Mucosa of rectum (tissue), 2 donors: ENCODE results near the gene OXER1.
A peak's percentile ranks its signal among the peaks of the same experiment; 100 is the strongest.

Experiments used
- H3K27ac ChIP-seq, 2 donors: one replicate each; pipeline ENCODE4 v1.7.0; 2013; ENCODE audit warnings: inconsistent platforms in 2 of 2, low read depth in 2 of 2, low read length in 2 of 2
- H3K27me3 ChIP-seq, 2 donors: one replicate each; pipeline ENCODE4 v1.7.0; 2013; ENCODE audit warnings: low read length in 2 of 2; ENCODE audit not compliant: control insufficient read depth in 2 of 2, insufficient read depth in 2 of 2
- H3K36me3 ChIP-seq, 2 donors: one replicate each; pipeline ENCODE4 v1.7.0; 2013; ENCODE audit warnings: low read length in 2 of 2; ENCODE audit not compliant: control insufficient read depth in 2 of 2, insufficient read depth in 2 of 2
- H3K4me1 ChIP-seq, 2 donors: one replicate each; pipeline ENCODE4 v1.7.0; 2013; ENCODE audit warnings: low read length in 2 of 2, mild to moderate bottlenecking in 1 of 2; ENCODE audit not compliant: control insufficient read depth in 2 of 2, insufficient read depth in 2 of 2
- H3K4me3 ChIP-seq, 2 donors: one replicate each; pipeline ENCODE4 v1.7.0; 2013; ENCODE audit warnings: low read length in 2 of 2
- H3K9ac ChIP-seq, 2 donors: one replicate each; pipeline ENCODE4 v1.7.0; 2013; ENCODE audit warnings: low read length in 2 of 2, low read depth in 1 of 2, mild to moderate bottlenecking in 1 of 2
- H3K9me3 ChIP-seq, 2 donors: one replicate each; pipeline ENCODE4 v1.7.0; 2013; ENCODE audit warnings: low read length in 2 of 2; ENCODE audit not compliant: control insufficient read depth in 2 of 2
- donor health status: healthy.
- donor health status: Normal muscosa, but diverticular disease.

OXER1 gene, protein sequence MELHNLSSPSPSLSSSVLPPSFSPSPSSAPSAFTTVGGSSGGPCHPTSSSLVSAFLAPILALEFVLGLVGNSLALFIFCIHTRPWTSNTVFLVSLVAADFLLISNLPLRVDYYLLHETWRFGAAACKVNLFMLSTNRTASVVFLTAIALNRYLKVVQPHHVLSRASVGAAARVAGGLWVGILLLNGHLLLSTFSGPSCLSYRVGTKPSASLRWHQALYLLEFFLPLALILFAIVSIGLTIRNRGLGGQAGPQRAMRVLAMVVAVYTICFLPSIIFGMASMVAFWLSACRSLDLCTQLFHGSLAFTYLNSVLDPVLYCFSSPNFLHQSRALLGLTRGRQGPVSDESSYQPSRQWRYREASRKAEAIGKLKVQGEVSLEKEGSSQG

DNA sequence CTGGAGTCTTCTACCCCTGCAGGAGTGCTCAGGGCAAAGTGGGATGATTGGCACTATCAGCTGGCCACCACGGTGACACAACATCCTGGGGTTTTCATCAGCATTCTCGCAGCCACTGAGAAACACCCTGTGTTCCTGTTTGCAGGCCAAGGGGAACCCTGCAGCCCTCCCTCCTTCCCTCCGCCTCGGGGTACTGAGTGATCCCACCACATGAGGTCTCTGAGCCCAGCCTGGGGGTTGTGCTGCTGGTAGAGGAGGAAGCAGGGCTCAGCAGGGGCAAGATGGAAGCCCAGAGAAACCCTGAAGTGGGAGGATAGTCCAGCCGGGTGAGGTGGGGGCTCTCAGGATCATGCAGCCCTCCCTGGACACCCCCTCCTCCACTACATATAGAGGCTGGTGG lies at the start of gene OXER1:
OXER1 (minus strand) TSS at position 40 of the 400 bp plus-strand sequence. CDS start 73 bp downstream, outside the sequence.
- Histone ChIP-seq H3K27ac (no peak within 1 kb of the TSS), H3K36me3 (peaks cover 0 to 4% of the 10 kb centered on the region in 2 donors), H3K4me1 (no peaks in the 10 kb centered on the region), H3K9me3 (no peaks in the 10 kb centered on the region), H3K4me3 (no peak within 1 kb of the TSS), H3K27me3 (peaks cover 0 to 2% of the 10 kb centered on the region in 2 donors), H3K9ac (no peak within 1 kb of the TSS)

DNA sequence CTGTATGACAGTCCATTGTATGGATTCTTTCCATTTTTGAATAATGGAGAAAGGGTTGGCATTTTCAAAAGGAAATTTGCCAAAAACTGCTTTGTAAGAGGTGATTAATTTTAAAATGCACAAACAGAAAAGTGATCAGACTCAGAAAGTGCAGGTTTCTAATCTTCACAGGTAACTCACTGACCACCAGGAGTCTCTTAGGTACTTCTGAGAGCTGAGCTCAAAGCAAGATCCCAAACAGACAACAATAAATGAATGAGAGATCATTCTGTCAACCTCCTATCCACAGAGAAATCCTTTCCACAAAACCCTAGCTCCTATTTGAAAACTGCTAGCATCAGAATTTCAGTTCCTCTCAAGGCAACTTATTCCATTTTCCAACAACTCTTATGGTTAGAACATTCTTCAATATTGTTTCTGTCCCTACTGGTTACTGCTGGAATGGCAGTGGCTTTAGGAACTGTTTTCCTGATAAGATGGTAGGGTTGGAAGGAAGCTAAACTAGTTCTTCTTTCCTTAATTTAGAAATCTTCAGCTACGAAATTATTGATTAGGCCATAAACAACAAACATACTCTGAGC lies 49.1 kb upstream of the OXER1 start:
- Histone ChIP-seq H3K36me3 (no peaks in the 10 kb centered on the region), H3K27me3 (no peaks in the 10 kb centered on the region), H3K4me1 (peaks cover 10 to 12% of the 10 kb centered on the region in 2 donors), H3K4me3 (no peak overlapping the region), H3K9me3 (no peaks in the 10 kb centered on the region), H3K27ac (no peak overlapping the region), H3K9ac (no peak overlapping the region)

DNA sequence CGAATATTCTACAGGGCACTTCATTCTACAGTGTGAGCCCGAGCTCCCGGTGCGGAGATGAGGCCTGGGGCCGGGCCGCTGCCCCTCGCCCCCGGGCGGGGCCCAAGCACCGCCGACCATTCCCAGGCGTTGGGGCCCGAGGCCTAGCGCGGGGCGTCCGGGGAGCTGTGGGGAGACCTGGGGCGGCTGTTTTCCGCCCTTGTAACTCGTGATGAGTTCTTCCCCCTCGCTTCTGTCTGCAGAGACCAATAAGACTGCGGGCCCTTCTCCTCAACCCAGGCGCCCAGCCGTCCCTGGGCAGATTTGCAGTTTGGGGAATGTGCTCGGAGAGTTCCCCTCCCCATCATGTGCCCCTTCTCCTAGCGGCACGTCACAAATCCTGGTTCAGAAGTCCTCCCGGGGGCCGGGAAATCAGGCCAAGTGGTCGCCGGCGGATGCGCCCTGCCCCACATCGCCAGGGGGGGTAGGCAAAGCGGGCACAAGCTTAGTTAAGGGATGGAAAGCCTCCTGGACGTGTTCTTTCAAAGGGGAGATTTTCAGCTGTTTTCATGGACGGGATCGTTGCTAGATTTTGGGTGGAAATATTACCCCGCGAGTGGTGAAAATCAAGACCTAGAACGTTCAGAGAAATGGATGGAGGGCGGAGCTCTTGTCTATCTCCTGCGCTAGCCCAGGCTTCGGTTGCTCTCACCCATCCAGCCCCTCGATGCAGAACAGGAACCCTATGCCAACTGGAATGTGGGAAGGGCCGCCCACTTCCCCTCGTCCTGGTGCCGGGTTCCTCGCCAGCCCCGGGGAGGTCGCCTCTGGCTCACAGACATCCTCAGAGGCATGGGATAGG lies 47.3 kb upstream of the OXER1 start:
- Histone ChIP-seq H3K9ac (peak overlapping the region; percentile 97 to 98), H3K4me1 (peaks cover 10 to 12% of the 10 kb centered on the region in 2 donors), H3K9me3 (no peaks in the 10 kb centered on the region), H3K4me3 (peak overlapping the region; percentile 90 to 92), H3K27ac (peak overlapping the region; percentile 99), H3K36me3 (no peaks in the 10 kb centered on the region), H3K27me3 (no peaks in the 10 kb centered on the region)

DNA sequence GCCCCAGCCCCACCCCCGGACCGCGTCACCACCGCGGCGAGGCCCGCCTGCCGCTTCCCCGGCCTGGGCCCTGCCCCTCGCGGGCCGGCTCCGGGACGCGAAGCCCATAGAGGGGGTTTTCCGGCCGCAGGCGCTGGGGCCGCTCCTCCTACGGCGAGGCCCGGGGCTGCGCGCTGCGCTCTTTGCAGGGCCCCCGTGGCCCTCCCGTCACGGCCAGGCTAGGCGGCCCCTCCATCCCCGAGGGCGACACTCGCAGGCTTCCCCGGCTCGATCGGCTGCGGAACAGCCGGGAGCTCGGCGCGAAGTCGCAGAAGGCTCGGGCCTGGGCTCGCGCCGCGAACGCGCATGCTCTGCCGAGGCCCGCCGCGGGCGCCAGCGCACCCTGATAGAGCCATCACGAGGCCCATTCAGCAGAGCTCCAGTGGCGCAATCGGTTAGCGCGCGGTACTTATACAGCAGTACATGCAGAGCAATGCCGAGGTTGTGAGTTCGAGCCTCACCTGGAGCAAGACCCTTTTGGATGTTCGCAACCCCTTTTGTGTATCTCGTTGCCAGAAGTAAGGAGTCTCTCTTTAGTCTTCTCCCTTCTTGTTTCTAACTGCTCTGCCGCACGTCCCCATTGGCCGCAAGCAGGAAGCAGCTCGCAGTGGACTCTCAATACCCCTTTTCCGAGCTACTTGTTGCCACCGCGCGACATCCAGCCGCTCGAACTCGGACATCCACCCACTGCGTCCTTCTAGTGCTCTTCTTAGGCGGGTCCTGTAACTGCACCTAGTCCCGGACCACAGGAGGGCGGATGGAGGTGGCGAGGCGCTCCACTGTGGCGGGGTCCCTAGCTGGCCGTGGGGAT lies 46.4 kb upstream of the OXER1 start:
- Histone ChIP-seq H3K27me3 (no peaks in the 10 kb centered on the region), H3K36me3 (no peaks in the 10 kb centered on the region), H3K9me3 (no peaks in the 10 kb centered on the region), H3K4me3 (peak overlapping the region; percentile 90 to 92), H3K4me1 (peaks cover 10 to 12% of the 10 kb centered on the region in 2 donors), H3K9ac (peak overlapping the region; percentile 97 to 98), H3K27ac (peak overlapping the region; percentile 99)

DNA sequence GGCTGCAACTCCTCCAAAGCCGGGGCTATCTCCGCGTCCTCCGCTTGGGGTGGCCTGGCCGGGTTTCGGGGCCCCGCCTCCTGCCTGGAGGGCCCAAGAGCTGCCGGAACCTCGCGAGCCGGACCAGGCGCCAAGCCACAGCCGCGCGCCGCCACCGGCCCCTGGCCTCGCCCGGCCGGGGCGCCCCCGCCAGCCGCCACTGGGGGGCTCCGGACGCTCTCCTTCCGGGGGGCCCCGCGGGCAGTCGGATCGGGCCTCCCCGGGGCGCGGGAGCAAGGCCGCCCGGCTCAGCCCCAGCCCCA lies 45.8 kb upstream of the OXER1 start:
- peak overlapping the region; percentile 97 to 98 for H3K9ac ChIP-seq
- peak overlapping the region; percentile 76 to 92 for H3K4me3 ChIP-seq
- H3K9me3 ChIP-seq = no peaks in the 10 kb centered on the region
- H3K4me1 ChIP-seq = peaks cover 10 to 12% of the 10 kb centered on the region in 2 donors
- H3K36me3 ChIP-seq = no peaks in the 10 kb centered on the region
- no peaks in the 10 kb centered on the region for H3K27me3 ChIP-seq
- peak overlapping the region; percentile 99 for H3K27ac ChIP-seq

DNA sequence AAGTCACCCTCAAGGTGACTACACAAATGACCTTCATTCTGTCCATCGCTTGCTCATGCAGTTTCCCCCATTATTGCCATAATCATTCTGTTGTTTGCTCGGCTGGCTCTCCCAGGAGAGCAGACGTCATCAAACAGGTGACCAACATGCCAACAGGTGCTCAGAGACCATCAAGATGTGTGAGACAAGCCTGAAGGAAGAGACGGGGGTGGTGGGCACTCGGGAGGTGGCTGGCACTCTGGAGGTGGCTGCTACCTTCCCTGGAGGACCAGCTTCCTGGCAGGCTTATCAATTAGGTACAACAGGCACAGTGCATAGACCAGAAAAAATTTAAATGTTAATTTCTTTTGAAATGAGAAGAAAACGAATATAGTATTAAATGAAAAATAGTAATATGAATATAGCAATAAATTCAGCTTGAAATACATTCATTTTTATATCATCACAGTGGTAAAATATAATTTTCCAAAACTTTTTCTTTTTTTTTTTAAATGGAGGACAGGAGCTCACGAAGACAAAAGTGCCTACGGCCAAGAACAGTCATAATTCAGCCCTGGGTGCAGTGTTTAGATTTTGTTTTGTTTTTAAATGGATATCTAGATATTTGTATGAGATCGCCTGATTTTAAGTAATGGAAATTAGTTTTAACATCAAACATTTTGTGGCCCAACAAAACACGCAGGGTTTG lies 45.3 kb upstream of the OXER1 start:
- H3K4me1 ChIP-seq = peaks cover 10 to 12% of the 10 kb centered on the region in 2 donors
- H3K36me3 ChIP-seq = no peaks in the 10 kb centered on the region
- H3K27me3 ChIP-seq = no peaks in the 10 kb centered on the region
- H3K27ac ChIP-seq = peak overlapping the region; percentile 99
- H3K4me3 ChIP-seq = peak overlapping the region; percentile 76 to 92
- no peaks in the 10 kb centered on the region for H3K9me3 ChIP-seq
- peak overlapping the region; percentile 97 to 98 for H3K9ac ChIP-seq

DNA sequence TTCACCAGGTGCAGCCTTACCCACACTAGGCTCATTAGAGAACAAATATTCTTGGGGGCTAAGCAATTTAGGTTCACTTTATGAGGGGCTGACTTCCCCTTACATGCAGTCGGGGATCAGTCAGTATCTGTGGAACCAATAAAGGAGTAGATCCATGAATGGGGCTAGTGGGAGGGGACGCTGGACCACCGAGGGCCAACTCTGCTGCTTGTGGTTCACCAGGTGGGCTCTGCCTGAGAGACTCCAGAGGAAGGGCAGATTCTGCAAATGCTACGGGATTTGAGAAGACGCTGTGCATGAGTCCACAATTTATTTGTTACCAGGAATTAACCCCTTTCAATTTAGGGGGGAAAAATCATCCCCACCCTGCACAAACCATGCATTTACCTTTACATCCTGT lies 44.4 kb upstream of the OXER1 start:
- peaks cover 10 to 12% of the 10 kb centered on the region in 2 donors for H3K4me1 ChIP-seq
- H3K9ac ChIP-seq = no peak overlapping the region
- no peaks in the 10 kb centered on the region for H3K36me3 ChIP-seq
- H3K27me3 ChIP-seq = no peaks in the 10 kb centered on the region
- H3K9me3 ChIP-seq = no peaks in the 10 kb centered on the region
- H3K27ac ChIP-seq = no peak overlapping the region
- no peak overlapping the region for H3K4me3 ChIP-seq

DNA sequence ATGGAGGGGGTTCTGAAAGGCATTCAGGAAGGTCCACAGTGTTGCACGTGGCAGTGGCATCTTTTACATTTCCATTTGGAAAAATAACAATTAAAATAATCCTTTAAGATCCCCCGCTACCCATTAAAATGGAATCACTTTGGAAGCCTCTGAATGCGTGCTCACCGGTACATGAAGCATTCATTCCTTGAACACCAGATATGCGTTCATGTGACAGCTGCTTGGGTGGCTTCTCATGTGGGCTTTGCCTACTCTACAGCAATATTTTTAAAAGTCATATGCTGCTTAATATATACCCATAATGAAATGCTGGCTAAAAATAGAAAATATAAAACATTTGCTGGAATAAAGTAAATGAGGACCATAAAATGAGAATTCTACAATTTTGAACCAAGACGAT lies 42.9 kb upstream of the OXER1 start:
- no peaks in the 10 kb centered on the region for H3K27me3 ChIP-seq
- H3K4me3 ChIP-seq = no peak overlapping the region
- H3K4me1 ChIP-seq = peaks cover 10 to 12% of the 10 kb centered on the region in 2 donors
- H3K9ac ChIP-seq = no peak overlapping the region
- no peaks in the 10 kb centered on the region for H3K36me3 ChIP-seq
- H3K27ac ChIP-seq = no peak overlapping the region
- H3K9me3 ChIP-seq = no peaks in the 10 kb centered on the region

DNA sequence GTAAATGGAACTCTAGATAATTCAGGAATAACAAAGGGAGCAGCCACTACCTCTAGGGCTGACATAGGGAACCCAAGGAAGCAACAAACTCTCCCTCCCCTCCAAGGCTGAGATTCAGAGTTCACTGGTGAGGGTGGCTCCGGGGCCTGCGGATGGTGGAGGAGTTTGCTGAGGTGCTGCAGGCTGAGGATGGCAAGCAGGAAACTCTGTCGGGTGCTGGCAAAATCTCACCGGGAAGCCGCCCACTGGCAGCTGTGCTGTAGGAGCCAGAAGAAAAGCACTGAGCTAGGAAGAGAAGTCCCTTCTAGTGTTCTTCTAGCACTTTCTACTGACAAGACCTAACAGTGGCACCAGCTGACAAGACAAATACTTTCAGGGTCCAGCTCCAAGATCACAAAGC lies 41.0 kb upstream of the OXER1 start:
- H3K27ac ChIP-seq = no peak overlapping the region
- no peaks in the 10 kb centered on the region for H3K27me3 ChIP-seq
- no peak overlapping the region for H3K4me3 ChIP-seq
- no peak overlapping the region for H3K9ac ChIP-seq
- no peaks in the 10 kb centered on the region for H3K9me3 ChIP-seq
- H3K36me3 ChIP-seq = no peaks in the 10 kb centered on the region
- H3K4me1 ChIP-seq = peaks cover 4 to 5% of the 10 kb centered on the region in 2 donors
